ENCODE results near the gene IL26. TPM values are rescaled to one million over a fixed set of nuclear protein-coding genes. Genes with fewer than 3 reads are reported as not detected.

IL26 gene
- total RNA-seq, 4 donors from 2014 or later, result not detected

DNA sequence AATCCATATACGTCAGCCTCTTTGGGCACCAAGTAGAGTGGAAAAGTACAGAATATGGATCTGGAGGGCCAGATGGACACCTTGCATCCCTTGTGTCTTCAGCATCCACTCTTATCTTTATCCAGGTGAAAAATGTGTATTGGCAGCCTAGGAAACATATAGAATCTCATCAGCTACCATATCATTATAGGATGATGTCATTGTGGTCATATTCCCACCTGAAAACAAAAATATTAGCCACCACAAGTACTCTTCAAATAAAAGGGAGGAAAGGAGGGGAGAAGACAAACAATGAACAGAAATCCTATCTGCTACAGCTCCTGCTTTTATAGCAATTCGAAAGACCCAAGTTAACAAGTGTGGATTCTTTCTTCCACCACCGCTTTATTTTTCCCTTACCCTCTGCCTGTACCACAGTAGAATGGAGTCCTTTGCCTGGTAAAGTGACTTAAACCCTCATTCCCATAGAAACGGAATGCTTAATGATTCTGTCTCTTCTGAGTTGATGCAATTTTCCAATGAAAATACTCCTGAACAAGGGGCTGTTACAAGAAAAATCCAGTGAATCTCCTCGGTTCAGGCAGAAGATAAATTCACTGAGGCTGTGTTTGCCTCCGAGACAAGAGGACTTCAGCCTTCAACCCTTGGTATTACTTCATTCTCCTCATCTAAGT lies 13.8 kb upstream of the IL26 start:
- 89 to 92% methylated on average over 6 of the region's 6 CpGs for WGBS, 2 donors

GRCh38 chr12:68237619-68238018 lies 12.0 kb upstream of the IL26 start:
- H3K4me3 ChIP-seq (ENCODE audit: low read depth, poor library complexity, severe bottlenecking), result no peak overlapping the region
- no peak for TF ChIP-seq POLR2A (IDR thresholded peaks at IDR 0.05)
- 54 to 55% methylated on average over 2 of the region's 2 CpGs for WGBS, 2 donors
- intact Hi-C loops (cut with DNase I; ENCODE audit: low total_unique reads), result no loop called here
- no peak for DNase-seq (ENCODE audit: low spot score in 2 of 2)

More for the DNA sequence above, 13.8 kb upstream of the IL26 start:
- H3K4me3 ChIP-seq (ENCODE audit: low read depth, poor library complexity, severe bottlenecking), result no peak overlapping the region
- no peak for DNase-seq (ENCODE audit: low spot score in 2 of 2)
- TF ChIP-seq POLR2A (IDR thresholded peaks at IDR 0.05), result no peak
- TF ChIP-seq CTCF (IDR thresholded peaks at IDR 0.05), result no peak
- intact Hi-C loops (cut with DNase I; ENCODE audit: low total_unique reads), result no loop called here

- WGBS, 2 donors, result 72 to 74% methylated on average over 2 of the region's 2 CpGs
- H3K4me3 ChIP-seq (ENCODE audit: low read depth, poor library complexity, severe bottlenecking), result no peak overlapping the region
- intact Hi-C loops (cut with DNase I; ENCODE audit: low total_unique reads), result no loop called here
- no peak for DNase-seq (ENCODE audit: low spot score in 2 of 2)
- TF ChIP-seq POLR2A (IDR thresholded peaks at IDR 0.05), result no peak
- no peak for TF ChIP-seq CTCF (IDR thresholded peaks at IDR 0.05)
Observed at GRCh38 chr12:68237078-68237477, 11.5 kb upstream of the IL26 start.

GRCh38 chr12:68236421-68237059 lies 10.9 kb upstream of the IL26 start:
- intact Hi-C loops (cut with DNase I; ENCODE audit: low total_unique reads), result no loop called here
- DNase-seq (ENCODE audit: low spot score in 2 of 2), result no peak
- no peak overlapping the region for H3K4me3 ChIP-seq (ENCODE audit: low read depth, poor library complexity, severe bottlenecking)
- TF ChIP-seq POLR2A (IDR thresholded peaks at IDR 0.05) (no peak), CTCF (IDR thresholded peaks at IDR 0.05) (no peak)
- WGBS, 2 donors, result 69 to 72% methylated on average over 8 of the region's 8 CpGs

DNA sequence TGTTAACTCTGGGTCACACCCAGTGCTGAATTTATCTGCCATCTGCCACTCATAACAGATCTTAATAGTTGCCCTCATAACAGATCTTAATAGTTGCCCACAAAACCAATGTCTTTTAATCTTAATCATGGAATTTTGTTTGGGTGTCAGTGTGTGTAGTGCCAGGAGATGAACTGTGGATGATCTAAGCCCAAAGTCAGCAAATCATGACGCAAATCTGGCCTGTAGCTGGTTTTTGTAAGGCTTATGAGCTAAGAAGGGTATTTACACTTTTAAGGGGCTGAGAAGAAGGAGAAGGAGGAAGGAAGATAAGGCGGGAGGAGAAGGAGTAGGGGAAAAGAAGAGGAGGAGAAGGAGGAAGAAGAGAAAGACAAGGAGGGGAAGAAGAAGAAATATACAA lies 10.0 kb upstream of the IL26 start:
- no peak for TF ChIP-seq CTCF (IDR thresholded peaks at IDR 0.05)
- TF ChIP-seq POLR2A (IDR thresholded peaks at IDR 0.05), result no peak
- intact Hi-C loops (cut with DNase I; ENCODE audit: low total_unique reads), result no loop called here
- H3K4me3 ChIP-seq (ENCODE audit: low read depth, poor library complexity, severe bottlenecking), result no peak overlapping the region
- DNase-seq (ENCODE audit: low spot score in 2 of 2), result no peak
- 88% methylated on average over 2 of the region's 2 CpGs for WGBS, 2 donors

DNA sequence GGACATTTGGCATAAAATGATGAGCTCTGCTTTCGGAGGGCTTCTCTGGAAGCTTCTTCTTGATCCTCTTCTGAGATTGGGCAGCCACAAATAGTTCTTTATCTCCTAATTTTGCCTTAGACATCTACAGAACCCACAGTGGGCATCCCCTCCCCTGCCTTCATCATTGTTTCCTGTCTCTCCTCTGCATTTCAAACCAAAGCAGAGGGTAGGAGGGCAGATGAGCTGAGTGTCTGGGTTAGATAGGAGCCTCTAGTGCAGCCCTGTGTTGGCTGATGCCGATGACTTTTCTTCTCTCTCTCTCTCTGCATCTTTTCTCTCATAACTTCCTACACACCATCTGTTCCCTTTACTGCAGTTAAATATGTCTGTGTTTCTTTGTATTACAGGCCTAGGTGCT lies 8.5 kb upstream of the IL26 start:
- WGBS, 2 donors, result 81 to 92% methylated on average over 2 of the region's 2 CpGs
- no peak overlapping the region for H3K4me3 ChIP-seq (ENCODE audit: low read depth, poor library complexity, severe bottlenecking)

More for the DNA sequence above, 8.5 kb upstream of the IL26 start:
- no peak for DNase-seq (ENCODE audit: low spot score in 2 of 2)
- TF ChIP-seq CTCF (IDR thresholded peaks at IDR 0.05) (no peak), POLR2A (IDR thresholded peaks at IDR 0.05) (no peak)
- intact Hi-C loops (cut with DNase I; ENCODE audit: low total_unique reads), result no loop called here
